LNCAP (cell line): ENCODE results near the gene SUSD5.

Experiments used
- CTCF ChIP-seq: fragments of 450-650 bp; IDR thresholded peaks from 2 replicates; pipeline ENCODE4 v1.5.1; 2017; ENCODE audit warnings: mild to moderate bottlenecking

Gene SUSD5

DNA sequence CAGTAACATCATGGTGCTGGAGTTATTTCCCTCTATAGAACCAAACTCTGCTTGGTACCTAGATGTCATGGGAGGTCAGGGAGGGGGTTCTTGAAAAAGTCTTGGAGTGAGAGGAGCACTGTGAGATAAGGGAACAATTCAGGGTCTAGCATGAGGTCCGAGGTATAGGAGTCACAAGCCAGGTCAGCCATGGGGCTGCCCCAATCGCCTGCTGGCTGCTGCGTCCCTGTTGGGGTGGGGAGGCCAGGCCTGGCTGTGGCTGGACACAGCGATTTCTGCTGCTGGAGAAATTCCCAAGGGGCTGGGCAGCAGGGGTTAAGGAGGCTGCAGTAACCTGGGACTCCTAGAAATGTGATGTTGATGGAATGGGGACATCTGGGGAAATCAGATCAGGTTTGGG lies 44.9 kb downstream of the SUSD5 start:
- TF ChIP-seq CTCF = no peak

DNA sequence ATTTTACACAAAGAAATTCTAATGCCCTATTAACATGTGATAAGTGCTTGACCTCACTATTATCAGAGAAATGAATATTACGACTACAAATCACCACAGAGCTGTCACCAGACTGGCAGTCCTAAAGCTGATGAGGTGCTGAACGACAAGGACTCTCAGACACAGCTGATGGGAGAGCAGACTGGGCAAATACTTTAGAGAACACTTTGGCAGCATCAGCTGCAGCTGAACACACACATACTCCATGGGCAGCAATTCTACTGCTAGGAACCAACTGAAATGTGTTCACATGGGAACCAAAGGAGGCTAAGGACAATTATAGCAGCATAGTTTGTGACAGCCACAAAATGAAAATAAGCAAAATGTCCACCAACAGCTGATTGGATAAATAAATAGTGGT lies 45.5 kb downstream of the SUSD5 start:
- no peak for TF ChIP-seq CTCF

- TF ChIP-seq CTCF = no peak
Measured at GRCh38 chr3:33171580-33171979, 47.0 kb downstream of the SUSD5 start.

DNA sequence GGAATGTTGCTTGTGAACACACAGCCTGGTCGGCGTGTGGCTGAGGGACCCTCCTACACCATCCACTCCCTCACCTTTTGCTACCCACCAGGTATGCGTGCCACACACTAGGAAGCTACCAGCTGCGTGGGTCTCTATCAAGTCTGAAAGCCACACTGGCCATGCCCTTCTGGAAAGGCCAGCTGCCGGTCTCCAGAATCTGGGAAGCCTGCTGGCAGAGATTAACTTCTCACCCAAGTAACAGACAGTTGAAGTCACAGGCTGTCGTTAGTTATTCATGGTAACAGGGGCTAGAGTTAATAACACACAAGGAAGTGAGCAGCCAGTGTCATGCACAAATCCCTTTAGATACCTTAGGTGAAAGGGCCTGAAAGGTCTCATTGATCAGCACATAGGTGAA lies 48.1 kb downstream of the SUSD5 start:
- TF ChIP-seq CTCF = no peak

- TF ChIP-seq CTCF = no peak
Measured at GRCh38 chr3:33167716-33168336, 50.8 kb downstream of the SUSD5 start.

DNA sequence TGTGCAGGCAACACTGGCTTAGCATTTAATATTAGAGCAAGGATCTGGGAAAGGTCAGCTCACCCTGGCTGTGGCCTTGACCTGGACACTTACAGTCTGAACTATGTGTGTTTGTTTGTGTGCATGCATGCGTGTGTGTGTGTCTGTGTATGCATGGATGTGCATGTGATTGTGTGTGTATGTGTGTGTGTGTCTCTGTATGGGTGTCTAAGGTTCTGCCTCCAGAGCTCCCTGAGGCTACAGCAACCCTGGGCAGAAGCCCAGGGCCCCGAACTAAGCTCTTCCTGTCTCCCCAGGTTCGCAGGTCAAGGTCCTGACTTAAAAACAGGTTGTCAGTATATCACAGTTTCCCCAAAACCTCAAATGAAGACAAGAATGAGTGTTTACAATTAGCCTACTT lies 51.3 kb downstream of the SUSD5 start:
- no peak for TF ChIP-seq CTCF

- no peak for TF ChIP-seq CTCF
Measured at GRCh38 chr3:33166095-33166494, 52.5 kb downstream of the SUSD5 start.

DNA sequence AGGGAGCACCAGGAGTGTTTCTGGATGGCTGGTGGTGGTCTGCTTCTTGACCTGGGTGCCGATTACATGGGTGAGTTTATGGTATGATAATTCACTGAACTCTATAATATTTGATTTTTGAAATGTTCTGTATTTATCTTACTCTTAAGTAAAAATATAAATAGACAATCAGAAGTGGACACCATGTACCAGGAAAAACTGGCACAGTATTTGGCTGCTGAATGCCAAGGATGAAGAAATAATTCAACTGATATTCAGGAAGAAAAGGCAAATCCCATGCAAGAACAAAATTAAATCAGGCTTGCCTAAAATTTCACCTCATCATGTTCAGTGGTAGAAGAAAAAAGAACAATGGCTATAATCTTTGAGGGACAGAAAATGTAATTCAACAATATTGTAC lies 53.2 kb downstream of the SUSD5 start:
- TF ChIP-seq CTCF = no peak
